Subcutaneous adipose tissue (tissue), 4 donors: ENCODE data around the gene HP. TPM values are rescaled to one million over a fixed set of nuclear protein-coding genes. Genes with fewer than 3 reads are reported as not detected.

Experiments
- CTCF ChIP-seq: fragments of 450-650 bp; IDR thresholded peaks from one replicate; pipeline ENCODE4 v1.5.1; 2016; ENCODE audit warnings: low read depth, mild to moderate bottlenecking, control low read depth, antibody characterized with exemption, moderate library complexity
- total RNA-seq, 4 donors: library from RNA; depleted of rRNA; stranded (reverse); fragments of >200 nt; gene quantifications; one replicate each; pipeline ENCODE4 v1.1.0, GENCODE V29; 2016

HP gene
- total RNA-seq, 4 donors from 2014 or later, result 7.5 to 69.1 (median 27.2) TPM

- no peak for TF ChIP-seq CTCF
Observed at GRCh38 chr16:72083778-72084404, 29.6 kb downstream of the HP start.

GRCh38 chr16:72084445-72084844 is 30.1 kb downstream of the HP start:
- TF ChIP-seq CTCF, result no peak

- TF ChIP-seq CTCF, result no peak
Observed at GRCh38 chr16:72085002-72085401, 30.7 kb downstream of the HP start.

GRCh38 chr16:72091217-72091616 is 36.9 kb downstream of the HP start:
- TF ChIP-seq CTCF, result no peak

- TF ChIP-seq CTCF, result no peak
Observed at GRCh38 chr16:72092832-72093447, 38.6 kb downstream of the HP start.

GRCh38 chr16:72093448-72094265 is 39.4 kb downstream of the HP start, which contains the start of the genes DHX38 and TXNL4B:
TSS of gene DHX38 (plus strand) at chr16:72093847. CDS start at chr16:72096158, 2,311 bp downstream.
TSS of gene TXNL4B (minus strand) at chr16:72093620. CDS start at chr16:72090749, 2,871 bp downstream.
- no peak for TF ChIP-seq CTCF

- no peak for TF ChIP-seq CTCF
Observed at GRCh38 chr16:72094266-72094610, 39.9 kb downstream of the HP start.
